Measurements from ENCODE around the gene OR2T6.

Gene OR2T6

DNA sequence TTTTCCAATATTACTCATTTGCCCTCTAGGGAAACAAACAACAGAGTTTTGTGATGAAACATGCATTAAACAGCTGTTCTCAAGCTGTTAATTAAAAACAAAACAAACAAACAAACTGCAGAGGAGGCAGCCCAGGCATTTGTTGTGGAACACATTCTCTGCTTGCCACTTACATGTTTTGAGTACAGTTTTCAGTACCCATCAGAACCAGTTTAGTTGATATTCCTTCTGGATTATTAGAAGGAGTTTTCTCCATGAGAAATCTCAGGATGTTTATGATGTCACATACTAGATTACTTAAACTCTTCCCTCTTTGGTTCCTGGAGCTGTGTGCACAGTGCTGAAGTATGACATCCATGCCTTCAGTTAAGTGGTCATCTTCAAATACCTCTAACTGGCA, at the start of gene OR2T6:
Gene OR2T6 (plus strand): TSS at position 301 of the 400 bp plus-strand sequence. CDS start 11,863 bp downstream, outside the sequence.
- Histone ChIP-seq H3K36me3 (ENCODE audit: control insufficient read depth, insufficient read depth, low read length) (no peaks in the 10 kb centered on the region), H3K27ac (ENCODE audit: low read depth, low read length) (no peak within 1 kb of the TSS), H3K9ac (ENCODE audit: low read depth, low read length) (no peak within 1 kb of the TSS), H3K4me3 (ENCODE audit: low read depth, low read length) (peak within 1 kb of the TSS; percentile 19; the same call in 1 of the 2 replicates), H3K27me3 (ENCODE audit: control insufficient read depth, insufficient read depth, low read length) (no peaks in the 10 kb centered on the region), H3K9me3 (ENCODE audit: control insufficient read depth, insufficient read depth, low read length) (peaks cover 87% of the 10 kb centered on the region), H3K4me1 (ENCODE audit: control insufficient read depth, insufficient read depth, low read length) (no peaks in the 10 kb centered on the region)

- H3K9ac ChIP-seq (ENCODE audit: low read depth, low read length) = no peak overlapping the region
- no peak overlapping the region for H3K4me3 ChIP-seq (ENCODE audit: low read depth, low read length)
- no peaks in the 10 kb centered on the region for H3K4me1 ChIP-seq (ENCODE audit: control insufficient read depth, insufficient read depth, low read length)
- H3K36me3 ChIP-seq (ENCODE audit: control insufficient read depth, insufficient read depth, low read length) = no peaks in the 10 kb centered on the region
- peaks cover 75% of the 10 kb centered on the region for H3K9me3 ChIP-seq (ENCODE audit: control insufficient read depth, insufficient read depth, low read length)
- no peaks in the 10 kb centered on the region for H3K27me3 ChIP-seq (ENCODE audit: control insufficient read depth, insufficient read depth, low read length)
- H3K27ac ChIP-seq (ENCODE audit: low read depth, low read length) = no peak overlapping the region
These were observed 32.1 kb upstream of the OR2T6 start for GRCh38 chr1:248343451-248343850.

DNA sequence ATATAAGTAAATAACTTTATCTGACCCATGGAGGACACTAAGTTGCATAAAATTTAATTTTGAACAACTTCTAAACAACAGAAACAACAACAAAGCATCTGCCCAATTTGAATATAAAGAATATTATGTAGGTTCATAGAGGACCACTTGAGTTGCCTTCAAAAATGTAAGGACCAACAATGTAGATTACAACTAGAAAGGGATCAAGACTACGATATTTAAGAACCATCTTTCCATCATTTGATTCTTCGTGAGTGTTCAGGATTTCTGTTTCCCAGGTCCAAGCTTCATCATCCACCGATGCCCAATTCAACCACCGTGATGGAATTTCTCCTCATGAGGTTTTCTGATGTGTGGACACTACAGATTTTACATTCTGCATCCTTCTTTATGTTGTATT, 27.1 kb upstream of the OR2T6 start, which contains the start of gene OR14C36:
Gene OR14C36 (plus strand): TSS at position 301 of the 400 bp plus-strand sequence. CDS start 0 bp downstream, at position 301.
- no peak within 1 kb of the TSS for H3K4me3 ChIP-seq (ENCODE audit: low read depth, low read length)
- no peak within 1 kb of the TSS for H3K27ac ChIP-seq (ENCODE audit: low read depth, low read length)
- no peaks in the 10 kb centered on the region for H3K36me3 ChIP-seq (ENCODE audit: control insufficient read depth, insufficient read depth, low read length)
- no peaks in the 10 kb centered on the region for H3K27me3 ChIP-seq (ENCODE audit: control insufficient read depth, insufficient read depth, low read length)
- H3K4me1 ChIP-seq (ENCODE audit: control insufficient read depth, insufficient read depth, low read length) = no peaks in the 10 kb centered on the region
- H3K9me3 ChIP-seq (ENCODE audit: control insufficient read depth, insufficient read depth, low read length) = peaks cover 93% of the 10 kb centered on the region
- no peak within 1 kb of the TSS for H3K9ac ChIP-seq (ENCODE audit: low read depth, low read length)

GRCh38 chr1:248359415-248359814, 16.1 kb upstream of the OR2T6 start:
- H3K4me1 ChIP-seq (ENCODE audit: control insufficient read depth, insufficient read depth, low read length) = no peaks in the 10 kb centered on the region
- H3K27ac ChIP-seq (ENCODE audit: low read depth, low read length) = no peak overlapping the region
- no peak overlapping the region for H3K4me3 ChIP-seq (ENCODE audit: low read depth, low read length)
- H3K9me3 ChIP-seq (ENCODE audit: control insufficient read depth, insufficient read depth, low read length) = peaks cover 96% of the 10 kb centered on the region
- no peaks in the 10 kb centered on the region for H3K27me3 ChIP-seq (ENCODE audit: control insufficient read depth, insufficient read depth, low read length)
- no peaks in the 10 kb centered on the region for H3K36me3 ChIP-seq (ENCODE audit: control insufficient read depth, insufficient read depth, low read length)
- no peak overlapping the region for H3K9ac ChIP-seq (ENCODE audit: low read depth, low read length)

DNA sequence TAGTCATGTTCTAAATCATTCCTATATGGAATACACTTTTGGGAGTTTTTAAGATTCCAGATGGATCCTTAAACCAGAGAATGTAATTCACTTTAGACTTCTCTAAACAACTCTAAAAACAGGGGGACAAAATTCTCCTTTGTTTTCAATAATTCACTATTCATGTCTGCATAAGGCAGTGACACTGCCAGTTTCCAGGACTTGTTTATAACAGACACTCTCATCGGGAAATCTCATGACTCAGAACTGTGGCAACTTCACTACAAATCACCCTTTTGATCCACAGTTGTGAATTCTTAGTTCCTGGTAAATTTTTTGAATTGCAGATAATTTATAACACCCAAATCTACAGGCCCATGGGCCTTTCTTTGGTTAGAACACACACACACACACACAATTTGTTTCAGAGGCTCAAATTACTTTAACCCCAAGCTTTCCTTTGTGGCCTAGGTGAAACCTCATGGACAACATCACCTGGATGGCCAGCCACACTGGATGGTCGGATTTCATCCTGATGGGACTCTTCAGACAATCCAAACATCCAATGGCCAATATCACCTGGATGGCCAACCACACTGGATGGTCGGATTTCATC, 14.3 kb upstream of the OR2T6 start, which contains the start of gene OR2T4:
Gene OR2T4 (plus strand): TSS at position 545 of the 595 bp plus-strand sequence. CDS start 0 bp downstream, at position 545.
- H3K9me3 ChIP-seq (ENCODE audit: control insufficient read depth, insufficient read depth, low read length) = peaks cover 97% of the 10 kb centered on the region
- no peaks in the 10 kb centered on the region for H3K27me3 ChIP-seq (ENCODE audit: control insufficient read depth, insufficient read depth, low read length)
- H3K27ac ChIP-seq (ENCODE audit: low read depth, low read length) = no peak within 1 kb of the TSS
- H3K4me3 ChIP-seq (ENCODE audit: low read depth, low read length) = no peak within 1 kb of the TSS
- no peaks in the 10 kb centered on the region for H3K4me1 ChIP-seq (ENCODE audit: control insufficient read depth, insufficient read depth, low read length)
- H3K9ac ChIP-seq (ENCODE audit: low read depth, low read length) = no peak within 1 kb of the TSS
- H3K36me3 ChIP-seq (ENCODE audit: control insufficient read depth, insufficient read depth, low read length) = no peaks in the 10 kb centered on the region

- no peak overlapping the region for H3K9ac ChIP-seq (ENCODE audit: low read depth, low read length)
- no peak overlapping the region for H3K27ac ChIP-seq (ENCODE audit: low read depth, low read length)
- no peaks in the 10 kb centered on the region for H3K4me1 ChIP-seq (ENCODE audit: control insufficient read depth, insufficient read depth, low read length)
- H3K36me3 ChIP-seq (ENCODE audit: control insufficient read depth, insufficient read depth, low read length) = no peaks in the 10 kb centered on the region
- no peak overlapping the region for H3K4me3 ChIP-seq (ENCODE audit: low read depth, low read length)
- peaks cover 96% of the 10 kb centered on the region for H3K9me3 ChIP-seq (ENCODE audit: control insufficient read depth, insufficient read depth, low read length)
- no peaks in the 10 kb centered on the region for H3K27me3 ChIP-seq (ENCODE audit: control insufficient read depth, insufficient read depth, low read length)
These were observed 8.9 kb upstream of the OR2T6 start for GRCh38 chr1:248366609-248367008.

DNA sequence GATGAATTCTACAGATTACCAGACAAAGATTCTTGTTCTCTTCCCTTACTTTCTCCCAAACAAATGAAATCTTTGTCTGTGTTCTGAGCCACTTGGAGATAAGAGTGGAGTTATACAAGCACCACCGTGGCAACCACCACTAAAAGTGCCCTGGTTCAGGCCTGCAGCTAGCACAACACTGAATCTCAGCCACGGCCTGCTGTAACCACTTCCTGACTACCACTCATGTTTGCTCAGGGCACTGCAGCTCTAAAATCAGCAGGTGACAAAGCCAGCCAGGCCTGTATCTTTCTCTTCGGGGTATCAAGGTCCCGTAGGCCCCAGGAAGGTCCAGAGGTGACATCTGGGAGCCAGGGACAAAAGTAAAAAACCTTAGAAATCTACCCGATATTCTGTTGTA, 3.2 kb upstream of the OR2T6 start:
- Histone ChIP-seq H3K4me3 (ENCODE audit: low read depth, low read length) (no peak overlapping the region), H3K27me3 (ENCODE audit: control insufficient read depth, insufficient read depth, low read length) (no peaks in the 10 kb centered on the region), H3K27ac (ENCODE audit: low read depth, low read length) (no peak overlapping the region), H3K36me3 (ENCODE audit: control insufficient read depth, insufficient read depth, low read length) (no peaks in the 10 kb centered on the region), H3K4me1 (ENCODE audit: control insufficient read depth, insufficient read depth, low read length) (no peaks in the 10 kb centered on the region), H3K9me3 (ENCODE audit: control insufficient read depth, insufficient read depth, low read length) (peaks cover 97% of the 10 kb centered on the region), H3K9ac (ENCODE audit: low read depth, low read length) (no peak overlapping the region)

DNA sequence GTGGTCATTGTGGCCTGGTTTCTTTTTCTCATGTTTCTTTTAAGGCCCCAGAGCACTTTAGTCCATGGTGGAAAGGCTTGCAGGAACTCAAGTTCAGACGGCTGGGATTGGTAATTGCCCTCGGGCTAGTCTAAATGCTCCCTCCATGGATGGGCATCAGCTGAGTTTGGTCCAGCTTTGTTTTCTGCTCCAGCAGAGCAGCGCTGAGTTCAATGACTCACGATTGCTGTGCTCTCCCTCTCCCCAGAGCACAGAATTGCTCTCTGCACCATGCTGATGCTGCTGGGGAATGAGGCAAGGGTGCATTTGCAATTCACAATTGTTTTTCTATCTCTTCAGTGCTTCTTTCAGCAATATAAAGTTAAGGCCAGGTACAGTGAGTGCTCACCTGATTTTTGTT, 1.8 kb upstream of the OR2T6 start:
- Histone ChIP-seq H3K36me3 (ENCODE audit: control insufficient read depth, insufficient read depth, low read length) (no peaks in the 10 kb centered on the region), H3K4me1 (ENCODE audit: control insufficient read depth, insufficient read depth, low read length) (no peaks in the 10 kb centered on the region), H3K9me3 (ENCODE audit: control insufficient read depth, insufficient read depth, low read length) (peaks cover 96% of the 10 kb centered on the region), H3K27ac (ENCODE audit: low read depth, low read length) (no peak overlapping the region), H3K9ac (ENCODE audit: low read depth, low read length) (no peak overlapping the region), H3K4me3 (ENCODE audit: low read depth, low read length) (no peak overlapping the region), H3K27me3 (ENCODE audit: control insufficient read depth, insufficient read depth, low read length) (no peaks in the 10 kb centered on the region)

DNA sequence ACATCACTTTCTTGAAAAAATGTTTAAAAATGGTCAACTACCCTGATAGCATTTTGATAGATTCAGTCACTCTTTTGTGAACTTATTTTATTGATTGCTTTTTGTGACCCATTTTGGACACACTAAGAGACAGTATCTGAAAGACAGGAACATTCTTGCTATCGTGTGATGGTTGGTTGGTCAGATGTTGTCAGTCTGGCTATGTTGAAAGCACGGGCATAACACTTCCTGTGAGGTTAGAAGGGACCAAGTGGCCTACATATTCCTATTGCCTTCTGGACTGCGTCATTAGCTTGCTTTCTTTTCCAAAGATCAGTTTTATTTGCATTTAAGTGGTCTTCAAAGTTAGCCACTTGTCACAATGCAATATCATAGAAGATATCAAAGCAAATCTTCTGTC, 1.4 kb downstream of the OR2T6 start:
- Histone ChIP-seq H3K4me1 (ENCODE audit: control insufficient read depth, insufficient read depth, low read length) (no peaks in the 10 kb centered on the region), H3K27me3 (ENCODE audit: control insufficient read depth, insufficient read depth, low read length) (no peaks in the 10 kb centered on the region), H3K9me3 (ENCODE audit: control insufficient read depth, insufficient read depth, low read length) (peaks cover 86% of the 10 kb centered on the region), H3K27ac (ENCODE audit: low read depth, low read length) (no peak overlapping the region), H3K9ac (ENCODE audit: low read depth, low read length) (no peak overlapping the region), H3K4me3 (ENCODE audit: low read depth, low read length) (no peak overlapping the region), H3K36me3 (ENCODE audit: control insufficient read depth, insufficient read depth, low read length) (no peaks in the 10 kb centered on the region)

- H3K4me1 ChIP-seq (ENCODE audit: control insufficient read depth, insufficient read depth, low read length) = no peaks in the 10 kb centered on the region
- no peaks in the 10 kb centered on the region for H3K36me3 ChIP-seq (ENCODE audit: control insufficient read depth, insufficient read depth, low read length)
- H3K27me3 ChIP-seq (ENCODE audit: control insufficient read depth, insufficient read depth, low read length) = no peaks in the 10 kb centered on the region
- no peak overlapping the region for H3K4me3 ChIP-seq (ENCODE audit: low read depth, low read length)
- H3K9me3 ChIP-seq (ENCODE audit: control insufficient read depth, insufficient read depth, low read length) = peaks cover 73% of the 10 kb centered on the region
- no peak overlapping the region for H3K27ac ChIP-seq (ENCODE audit: low read depth, low read length)
- H3K9ac ChIP-seq (ENCODE audit: low read depth, low read length) = no peak overlapping the region
These were observed 5.3 kb downstream of the OR2T6 start for GRCh38 chr1:248380854-248381253.

DNA sequence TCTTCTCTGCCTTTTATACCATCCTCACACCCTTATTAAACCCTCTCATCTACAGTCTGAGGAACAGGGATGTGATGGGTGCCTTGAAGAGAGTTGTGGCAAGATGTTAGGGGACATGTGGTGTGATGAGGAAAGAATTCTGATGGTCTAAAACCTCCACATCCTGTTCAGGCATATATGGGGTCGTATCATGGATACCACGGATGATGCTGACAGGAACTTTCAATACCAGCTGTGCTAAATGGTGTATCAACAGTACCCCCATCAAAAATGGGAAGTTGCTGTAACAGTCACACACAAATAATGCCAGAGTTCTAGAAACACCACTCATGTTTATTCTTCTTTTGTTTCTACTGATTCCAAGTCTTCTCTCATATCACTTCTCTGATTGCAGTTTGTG, 12.9 kb downstream of the OR2T6 start:
- Histone ChIP-seq H3K36me3 (ENCODE audit: control insufficient read depth, insufficient read depth, low read length) (no peaks in the 10 kb centered on the region), H3K9me3 (ENCODE audit: control insufficient read depth, insufficient read depth, low read length) (peaks cover 88% of the 10 kb centered on the region), H3K27ac (ENCODE audit: low read depth, low read length) (no peak overlapping the region), H3K9ac (ENCODE audit: low read depth, low read length) (no peak overlapping the region), H3K4me1 (ENCODE audit: control insufficient read depth, insufficient read depth, low read length) (no peaks in the 10 kb centered on the region), H3K4me3 (ENCODE audit: low read depth, low read length) (no peak overlapping the region), H3K27me3 (ENCODE audit: control insufficient read depth, insufficient read depth, low read length) (no peaks in the 10 kb centered on the region)
